A673 (cell line): ENCODE results near the gene CHCHD1.

ENCODE experiments used
- CTCF ChIP-seq: fragments of 300-800, 200-600 bp; sonication (generic); conservative IDR thresholded peaks from 2 replicates; pipeline ENCODE4 v1.5.1; 2017; ENCODE audit warnings: low read depth, mild to moderate bottlenecking, antibody characterized with exemption, low read length, moderate library complexity, mixed read lengths
- EZH2 ChIP-seq: fragments of 200-600 bp; sonication (generic); IDR thresholded peaks from 2 replicates; pipeline ENCODE4 v1.6.1; 2017; ENCODE audit warnings: borderline replicate concordance, low read depth, mild to moderate bottlenecking, mixed read lengths, antibody characterized with exemption, low read length; ENCODE audit not compliant: poor library complexity, severe bottlenecking

- TF ChIP-seq CTCF, result no peak
- TF ChIP-seq EZH2, result no peak
Measured at GRCh38 chr10:73732931-73733623, 48.8 kb upstream of the CHCHD1 start.
